H9 (cell line): Measurements from ENCODE around the gene SMIM15. TPM values are rescaled to one million over a fixed set of nuclear protein-coding genes. Genes with fewer than 3 reads are reported as not detected.

Source experiments
- DNase-seq: peaks from one replicate; pipeline ENCODE4 v3.0.0-alpha.2; 2017
- H2AFZ ChIP-seq: one replicate; pipeline ENCODE4 v1.6.1; 2013; ENCODE audit warnings: mild to moderate bottlenecking, low read length, control low read depth, moderate library complexity
- H2AK5ac ChIP-seq: 2 replicates; pipeline ENCODE4 v1.6.1; 2013; ENCODE audit warnings: low read length, control low read depth, mixed read lengths; ENCODE audit not compliant: insufficient read length
- H2BK120ac ChIP-seq: one replicate; pipeline ENCODE4 v1.6.1; 2013; ENCODE audit warnings: low read depth, mild to moderate bottlenecking, low read length, control low read depth, inconsistent platforms; ENCODE audit not compliant: poor library complexity, severe bottlenecking
- H2BK12ac ChIP-seq: 2 replicates; pipeline ENCODE4 v1.6.1; 2013; ENCODE audit warnings: low read length, control low read depth, mixed read lengths, low read depth; ENCODE audit not compliant: insufficient read length
- H2BK15ac ChIP-seq: 2 replicates; pipeline ENCODE4 v1.6.1; 2013; ENCODE audit warnings: low read depth, low read length, control low read depth
- H2BK20ac ChIP-seq: one replicate; pipeline ENCODE4 v1.6.1; 2013; ENCODE audit warnings: low read depth, mild to moderate bottlenecking, low read length, control low read depth, inconsistent platforms; ENCODE audit not compliant: poor library complexity, severe bottlenecking
- H2BK5ac ChIP-seq: 2 replicates; pipeline ENCODE4 v1.6.1; 2013; ENCODE audit warnings: low read length, control low read depth, mixed read lengths; ENCODE audit not compliant: insufficient read length
- H3K14ac ChIP-seq: 2 replicates; pipeline ENCODE4 v1.6.1; 2013; ENCODE audit warnings: low read length, control low read depth; ENCODE audit not compliant: insufficient read depth
- H3K18ac ChIP-seq: 2 replicates; pipeline ENCODE4 v1.6.1; 2013; ENCODE audit warnings: low read depth, mild to moderate bottlenecking, mixed read lengths, low read length, control low read depth; ENCODE audit not compliant: insufficient read length
- H3K23ac ChIP-seq: 2 replicates; pipeline ENCODE4 v1.6.1; 2013; ENCODE audit warnings: low read length, control low read depth, mixed read lengths, low read depth; ENCODE audit not compliant: insufficient read length
- H3K23me2 ChIP-seq: 2 replicates; pipeline ENCODE4 v1.6.1; 2013; ENCODE audit warnings: low read depth, mild to moderate bottlenecking, mixed read lengths, low read length, control low read depth; ENCODE audit not compliant: insufficient read length, poor library complexity, severe bottlenecking
- H3K27ac ChIP-seq: 2 replicates; pipeline ENCODE4 v1.5.1; 2013; ENCODE audit warnings: low read length, control low read depth, mixed read lengths, low read depth; ENCODE audit not compliant: insufficient read length
- H3K27me3 ChIP-seq: 2 replicates; pipeline ENCODE4 v1.6.1; 2013; ENCODE audit warnings: low read length, control low read depth, inconsistent platforms; ENCODE audit not compliant: insufficient read depth
- H3K4ac ChIP-seq: 2 replicates; pipeline ENCODE4 v1.6.1; 2013; ENCODE audit warnings: low read depth, mild to moderate bottlenecking, control low read depth, inconsistent platforms, low read length, moderate library complexity
- H3K4me1 ChIP-seq: 2 replicates; pipeline ENCODE4 v1.6.1; 2013; ENCODE audit warnings: low read length, control low read depth, inconsistent platforms; ENCODE audit not compliant: insufficient read depth
- H3K4me2 ChIP-seq: 2 replicates; pipeline ENCODE4 v1.6.1; 2013; ENCODE audit warnings: low read length, control low read depth, mixed read lengths; ENCODE audit not compliant: insufficient read length, insufficient read depth
- H3K56ac ChIP-seq: 2 replicates; pipeline ENCODE4 v1.6.1; 2013; ENCODE audit warnings: low read depth, mild to moderate bottlenecking, mixed read lengths, low read length, control low read depth; ENCODE audit not compliant: insufficient read length
- H3K79me1 ChIP-seq: 2 replicates; pipeline ENCODE4 v1.6.1; 2013; ENCODE audit warnings: low read depth, mild to moderate bottlenecking, moderate library complexity, low read length, control low read depth, inconsistent platforms; ENCODE audit not compliant: insufficient read depth, poor library complexity, severe bottlenecking
- H3K79me2 ChIP-seq: 2 replicates; pipeline ENCODE4 v1.6.1; 2013; ENCODE audit warnings: low read length, control low read depth, inconsistent platforms; ENCODE audit not compliant: insufficient read depth
- H3K9ac ChIP-seq: 2 replicates; pipeline ENCODE4 v1.6.1; 2013; ENCODE audit warnings: low read length, control low read depth, mixed read lengths; ENCODE audit not compliant: insufficient read length; ENCODE audit errors: extremely low read depth
- H3K9me3 ChIP-seq: one replicate; pipeline ENCODE4 v1.6.1; 2013; ENCODE audit warnings: low read depth, low read length, inconsistent platforms; ENCODE audit not compliant: control insufficient read depth
- H3T11ph ChIP-seq: one replicate; pipeline ENCODE4 v1.6.1; 2013; ENCODE audit warnings: mild to moderate bottlenecking, low read length, control low read depth, inconsistent platforms
- H4K20me1 ChIP-seq: one replicate; pipeline ENCODE4 v1.6.1; 2013; ENCODE audit not compliant: control insufficient read depth, insufficient read length, insufficient read depth
- H4K5ac ChIP-seq: 2 replicates; pipeline ENCODE4 v1.6.1; 2013; ENCODE audit warnings: low read depth, mild to moderate bottlenecking, mixed read lengths, low read length, control low read depth; ENCODE audit not compliant: insufficient read length
- H4K8ac ChIP-seq: replicated peaks from 2 replicates; pipeline ENCODE4 v1.6.1; 2013; ENCODE audit warnings: low read length, control low read depth, mixed read lengths, low read depth; ENCODE audit not compliant: insufficient read length
- H4K91ac ChIP-seq: 2 replicates; pipeline ENCODE4 v1.6.1; 2013; ENCODE audit warnings: low read depth, mild to moderate bottlenecking, moderate library complexity, mixed read lengths, low read length, control low read depth; ENCODE audit not compliant: insufficient read length
- H3K27ac Mint-ChIP-seq, 3 experiments: 2 replicates in 2 of 3; 3 replicates in 1 of 3; pipeline ENCODE4 v1.8.0; 2020 to 2021; ENCODE audit warnings: mixed read lengths in 3 of 3, mild to moderate bottlenecking in 1 of 3, moderate library complexity in 1 of 3
- H3K27me3 Mint-ChIP-seq: 2 replicates; pipeline ENCODE4 v1.8.0; 2021; ENCODE audit warnings: low read depth, mild to moderate bottlenecking, moderate library complexity, mixed read lengths
- H3K36me3 Mint-ChIP-seq, 3 experiments: 2 replicates in 2 of 3; 3 replicates in 1 of 3; pipeline ENCODE4 v1.8.0; 2020 to 2021; ENCODE audit warnings: low read depth in 3 of 3, mixed read lengths in 3 of 3; ENCODE audit not compliant: insufficient read depth in 1 of 3
- H3K4me1 Mint-ChIP-seq, 2 experiments: 2 replicates each; pipeline ENCODE4 v1.8.0; 2020; ENCODE audit warnings: mixed read lengths in 2 of 2
- H3K4me3 Mint-ChIP-seq, 2 experiments: 2 replicates in 1 of 2; 3 replicates in 1 of 2; pipeline ENCODE4 v1.8.0; 2020 to 2021; ENCODE audit warnings: mild to moderate bottlenecking in 2 of 2, mixed read lengths in 2 of 2, moderate library complexity in 1 of 2
- H3K9me3 Mint-ChIP-seq, 2 experiments: 2 replicates in 1 of 2; 3 replicates in 1 of 2; pipeline ENCODE4 v1.8.0; 2020; ENCODE audit warnings: mild to moderate bottlenecking in 2 of 2, mixed read lengths in 2 of 2, moderate library complexity in 1 of 2
- CTCF ChIP-seq: fragments of 200-600 bp; sonication (generic); conservative IDR thresholded peaks from 3 replicates; pipeline ENCODE4 v1.8.0; 2021; ENCODE audit warnings: antibody characterized with exemption, mild to moderate bottlenecking
- WGBS: extraction: QIAGEN DNeasy Blood & Tissue Kit; methylation state at CpG from one replicate; pipeline ENCODE4 v1.1.7; 2013; ENCODE audit warnings: missing lambda C conversion rate, low lambda C conversion rate, mixed read lengths; ENCODE audit not compliant: insufficient read length; ENCODE audit errors: extremely low coverage; 5-methylcytosine and 5-hydroxymethylcytosine counted together
- total RNA-seq: library from RNA; stranded (reverse); gene quantifications from 2 replicates; pipeline ENCODE4 v1.2.1, GENCODE V29; 2021

The SMIM15 gene
- total RNA-seq, 1 experiment from 2014 or later, result 75.3 TPM

- Histone ChIP-seq H3K9ac (no peak overlapping the region), H2AK5ac (no peak overlapping the region), H2BK12ac (no peak overlapping the region), H3K27me3 (no peaks in the 10 kb centered on the region), H2BK20ac (no peak overlapping the region), H3K4me1 (no peaks in the 10 kb centered on the region), H4K5ac (no peak overlapping the region), H3K23me2 (no peaks in the 10 kb centered on the region), H3K4ac (no peak overlapping the region), H3T11ph (no peak overlapping the region), H4K20me1 (no peaks in the 10 kb centered on the region), H4K91ac (no peak overlapping the region), H3K79me1 (no peaks in the 10 kb centered on the region), H4K8ac (no peak overlapping the region), H3K27ac (no peak overlapping the region), H2AFZ (no peak overlapping the region), H3K14ac (no peak overlapping the region), H2BK5ac (no peak overlapping the region), H3K79me2 (no peaks in the 10 kb centered on the region), H3K18ac (no peak overlapping the region), H3K4me2 (no peak overlapping the region), H3K23ac (no peak overlapping the region), H2BK120ac (no peak overlapping the region), H3K56ac (no peak overlapping the region), H3K9me3 (no peaks in the 10 kb centered on the region), H2BK15ac (no peak overlapping the region)
- H3K4me1 Mint-ChIP-seq, result peaks cover 2 to 11% of the 10 kb centered on the region in 2 experiments; a peak in 3 of 4 replicates
- no peaks in the 10 kb centered on the region for H3K36me3 Mint-ChIP-seq
- no peak overlapping the region for H3K4me3 Mint-ChIP-seq
- DNase-seq, result no peak
- no peaks in the 10 kb centered on the region for H3K27me3 Mint-ChIP-seq
- no peaks in the 10 kb centered on the region for H3K9me3 Mint-ChIP-seq
- no peak overlapping the region for H3K27ac Mint-ChIP-seq
- WGBS, result no CpG with 5 or more reads among the region's 1 CpG
- TF ChIP-seq CTCF, result no peak
Observed at GRCh38 chr5:61142391-61142790, 19.9 kb downstream of the SMIM15 start.
